ENCODE results near the gene TNFRSF18.
A peak's percentile ranks its signal among the peaks of the same experiment; 100 is the strongest.

TNFRSF18 gene

DNA sequence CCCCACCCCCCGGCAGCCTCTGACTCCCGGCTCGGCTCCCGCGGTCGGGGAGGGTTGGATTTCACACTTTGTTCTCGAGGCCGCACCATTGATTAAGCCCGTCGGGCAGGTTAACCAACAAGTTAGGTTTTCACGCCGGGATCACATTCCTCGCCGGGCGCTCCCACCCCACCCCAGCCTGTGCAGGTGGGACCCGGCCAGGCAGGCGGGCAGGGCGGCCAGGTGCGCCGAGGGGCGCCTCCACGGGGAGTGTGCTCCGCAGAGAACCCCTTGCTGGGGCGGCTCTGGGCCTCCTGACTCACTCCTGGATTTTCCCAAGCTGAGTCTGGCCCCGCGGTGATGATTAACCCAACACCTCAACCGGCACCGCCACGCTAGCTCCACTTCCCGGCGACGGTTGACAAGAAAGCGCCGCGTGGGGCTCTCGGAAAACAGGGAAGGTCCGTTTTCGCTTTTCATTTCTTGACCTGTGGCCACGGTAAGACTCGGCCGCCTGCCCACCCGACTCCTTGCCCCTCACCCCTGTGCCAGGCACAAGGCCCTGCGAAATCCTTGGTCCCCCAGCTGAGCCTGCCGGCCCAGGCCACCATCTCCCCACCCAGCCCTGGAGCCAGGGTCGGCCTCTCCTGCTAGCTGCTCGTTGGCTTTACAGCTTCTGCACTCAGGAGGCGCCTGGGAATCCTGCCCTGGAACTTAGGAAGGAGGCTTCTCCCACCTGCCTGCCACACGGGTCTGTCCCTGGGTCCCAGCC, 41.5 kb downstream of the TNFRSF18 start:
- no peak for DNase-seq (ENCODE audit: low read depth)

GRCh38 chr1:1164361-1164700, 42.1 kb downstream of the TNFRSF18 start:
- DNase-seq (ENCODE audit: low read depth) = no peak

DNA sequence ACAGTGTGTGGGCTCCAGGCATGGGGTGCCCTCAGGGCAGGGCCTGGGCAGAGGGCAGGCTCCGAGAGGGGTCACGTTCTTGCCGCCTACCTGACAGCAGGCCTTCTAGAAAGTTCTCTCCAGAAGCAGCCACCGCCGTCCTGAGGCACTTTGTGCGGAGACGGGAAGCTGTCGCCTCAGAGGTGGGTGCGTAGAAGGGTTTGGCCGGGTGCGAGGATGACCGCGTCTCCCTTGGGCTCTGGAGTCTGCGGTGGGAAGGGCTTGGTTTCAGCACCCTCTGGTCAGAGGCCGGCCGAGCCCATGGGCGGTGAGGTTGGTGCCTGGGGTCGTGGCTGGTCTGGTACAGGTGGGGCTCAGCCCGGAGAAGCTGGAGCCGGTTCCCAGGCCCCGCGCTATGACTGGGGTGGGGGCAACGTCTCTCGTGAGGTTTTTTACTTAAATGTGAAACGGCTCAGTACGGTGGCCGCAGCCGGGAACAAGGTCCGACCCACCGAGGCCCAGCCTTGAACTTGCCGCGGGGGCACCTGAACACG, 42.8 kb downstream of the TNFRSF18 start:
- DNase-seq (ENCODE audit: low read depth) = no peak

DNA sequence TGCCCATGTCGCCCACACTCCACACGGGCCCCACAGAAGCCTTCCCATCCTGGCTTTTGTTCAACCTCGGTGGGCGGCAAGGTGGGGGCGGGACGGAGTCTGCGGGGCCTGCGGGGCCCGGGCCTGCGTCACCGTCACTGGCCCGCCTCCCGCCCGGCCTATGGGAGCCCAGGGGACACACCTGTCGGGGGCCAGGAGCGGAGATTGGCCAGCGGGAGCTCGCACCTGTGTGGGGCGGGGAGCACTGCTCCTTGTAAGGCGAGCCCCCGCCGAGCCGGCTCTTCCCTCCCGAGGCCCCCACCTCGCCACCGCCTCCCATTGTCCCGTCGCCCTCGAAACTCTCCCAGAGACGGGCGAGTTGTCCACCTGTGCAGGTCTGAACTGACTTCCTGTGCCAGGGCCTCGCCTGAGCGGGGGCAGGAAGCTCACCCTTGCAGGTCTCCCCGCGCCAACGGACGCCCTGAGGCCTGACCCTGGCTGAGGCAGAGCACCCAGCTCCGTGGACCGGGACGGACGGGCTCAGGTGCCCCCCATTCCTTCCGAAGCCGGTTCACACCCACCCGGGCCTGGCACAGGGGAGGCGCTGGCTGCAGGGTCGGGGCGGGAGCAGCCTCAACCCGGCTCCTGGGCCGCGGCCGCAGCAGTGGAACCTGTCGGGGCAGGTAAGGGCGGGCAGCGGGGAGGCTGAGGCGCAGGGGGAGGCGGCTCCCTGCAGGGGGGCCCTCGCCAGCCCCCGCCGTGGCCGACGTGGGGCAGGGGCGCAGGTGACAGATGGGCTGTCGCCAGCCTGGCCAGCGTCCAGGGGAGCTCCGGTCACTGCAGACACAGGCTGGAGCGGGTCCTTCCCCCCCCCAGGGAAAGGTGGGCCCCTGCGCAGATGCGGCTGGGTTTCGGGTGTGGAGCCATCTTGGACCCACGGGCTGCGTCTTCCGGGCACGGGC, 43.5 kb downstream of the TNFRSF18 start:
- no peak for DNase-seq (ENCODE audit: low read depth)

DNA sequence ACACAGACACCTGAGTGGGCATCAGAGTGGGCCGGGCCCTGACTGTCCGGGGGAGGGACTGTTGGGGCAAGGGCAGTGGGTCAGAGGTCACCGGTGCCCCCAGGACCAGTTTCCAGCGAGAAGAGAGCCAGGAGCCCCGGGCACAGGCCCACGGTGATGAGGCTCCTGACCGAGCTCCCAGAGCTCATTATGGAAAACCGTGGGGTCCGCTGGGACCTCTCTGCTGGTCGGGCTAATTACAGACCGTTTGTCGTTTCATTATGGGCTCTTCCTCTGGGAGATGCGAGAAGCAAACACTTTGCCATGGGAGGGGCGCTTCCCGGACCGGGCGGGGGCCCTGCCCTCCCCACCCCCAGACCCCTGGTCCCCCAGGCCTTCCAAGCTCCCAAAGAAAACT, 44.7 kb downstream of the TNFRSF18 start:
- DNase-seq (ENCODE audit: low read depth) = no peak

GRCh38 chr1:1161078-1161682, 45.2 kb downstream of the TNFRSF18 start:
- DNase-seq (ENCODE audit: low read depth) = no peak

- DNase-seq (ENCODE audit: low read depth) = no peak
These were observed 46.0 kb downstream of the TNFRSF18 start for GRCh38 chr1:1160281-1160930.

DNA sequence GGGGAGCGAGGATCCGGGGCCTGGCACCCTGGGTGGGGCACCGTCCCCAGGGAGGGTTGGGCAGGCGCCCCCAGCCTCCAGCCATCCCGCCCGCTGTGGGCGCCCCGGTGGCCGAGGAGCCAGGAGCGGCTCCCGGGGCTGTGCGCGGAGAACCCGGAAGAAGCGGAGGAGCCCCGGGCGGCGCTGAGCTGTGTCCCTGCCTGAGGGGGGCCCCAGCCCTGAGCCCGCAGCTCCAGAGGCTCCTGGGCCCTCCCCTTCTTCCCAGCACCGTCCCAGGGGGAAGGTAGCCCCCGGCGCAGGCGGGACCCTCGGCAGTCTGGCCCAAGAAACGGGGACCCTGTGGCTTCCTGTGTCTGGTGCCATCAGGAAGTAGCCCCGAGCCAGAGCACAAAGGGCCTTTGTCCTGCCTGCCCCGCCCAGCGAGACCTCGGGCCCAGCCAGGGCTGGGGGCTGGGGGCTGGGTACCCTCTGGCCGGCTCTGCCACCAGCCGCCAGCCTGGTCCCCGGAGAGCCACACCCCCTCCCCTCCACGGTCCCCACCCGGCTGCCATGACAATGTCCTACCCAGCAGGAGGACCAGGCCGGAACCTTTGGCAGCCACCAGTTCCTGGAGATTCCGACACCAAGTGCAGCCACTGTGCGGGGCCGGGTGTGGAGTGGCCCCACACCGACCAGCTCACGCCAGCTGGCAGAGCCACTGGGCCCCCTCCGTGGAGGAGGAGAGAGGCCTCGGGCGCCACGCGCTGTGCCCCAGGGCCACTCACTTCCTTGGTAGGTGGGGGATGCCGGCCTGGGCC, 48.3 kb downstream of the TNFRSF18 start:
- peak; percentile 26 for DNase-seq (ENCODE audit: low read depth)

DNA sequence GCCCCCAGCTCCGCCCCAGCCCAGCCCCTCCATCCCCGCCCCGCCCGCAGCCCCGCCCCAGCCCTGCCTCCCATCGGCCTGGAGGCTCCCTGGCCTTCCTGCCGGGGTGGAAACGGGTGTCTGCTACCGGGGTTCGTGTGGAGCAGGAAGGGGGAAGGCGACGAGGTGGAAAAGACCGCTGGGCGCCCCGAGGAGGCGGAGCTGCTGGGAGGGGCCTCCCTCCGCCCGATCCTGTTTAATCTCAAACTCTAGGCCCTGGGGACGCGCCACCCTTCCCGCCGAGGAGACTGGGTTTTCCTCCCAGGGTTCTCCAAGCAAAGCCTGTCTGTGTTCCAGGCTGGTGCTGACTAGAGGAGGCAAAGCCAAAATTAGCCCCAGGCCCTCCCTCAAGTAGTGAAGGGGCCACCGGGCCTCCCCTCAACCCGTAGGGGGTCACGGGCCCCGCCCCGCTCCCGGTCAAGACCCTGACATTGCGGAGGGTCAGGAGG, 48.9 kb downstream of the TNFRSF18 start:
- peak; percentile 85 for DNase-seq (ENCODE audit: low read depth)

DNA sequence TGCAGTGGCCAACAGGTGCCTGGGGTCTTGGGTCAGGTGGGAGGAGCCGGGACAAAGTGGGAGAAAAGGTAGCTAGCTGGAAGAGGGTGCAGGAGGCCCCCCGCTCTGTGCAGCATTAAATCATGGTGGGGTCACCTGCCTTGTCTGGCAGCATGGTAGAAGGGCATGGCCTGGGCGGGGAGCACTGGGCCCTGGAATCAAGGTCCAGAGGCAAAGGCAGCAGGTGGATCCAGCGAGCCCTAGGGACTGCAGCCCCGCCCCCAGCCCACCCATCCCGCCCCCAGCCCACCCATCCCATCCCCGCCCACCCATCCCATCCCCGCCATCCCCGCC, 49.4 kb downstream of the TNFRSF18 start:
- DNase-seq (ENCODE audit: low read depth) = no peak

DNA sequence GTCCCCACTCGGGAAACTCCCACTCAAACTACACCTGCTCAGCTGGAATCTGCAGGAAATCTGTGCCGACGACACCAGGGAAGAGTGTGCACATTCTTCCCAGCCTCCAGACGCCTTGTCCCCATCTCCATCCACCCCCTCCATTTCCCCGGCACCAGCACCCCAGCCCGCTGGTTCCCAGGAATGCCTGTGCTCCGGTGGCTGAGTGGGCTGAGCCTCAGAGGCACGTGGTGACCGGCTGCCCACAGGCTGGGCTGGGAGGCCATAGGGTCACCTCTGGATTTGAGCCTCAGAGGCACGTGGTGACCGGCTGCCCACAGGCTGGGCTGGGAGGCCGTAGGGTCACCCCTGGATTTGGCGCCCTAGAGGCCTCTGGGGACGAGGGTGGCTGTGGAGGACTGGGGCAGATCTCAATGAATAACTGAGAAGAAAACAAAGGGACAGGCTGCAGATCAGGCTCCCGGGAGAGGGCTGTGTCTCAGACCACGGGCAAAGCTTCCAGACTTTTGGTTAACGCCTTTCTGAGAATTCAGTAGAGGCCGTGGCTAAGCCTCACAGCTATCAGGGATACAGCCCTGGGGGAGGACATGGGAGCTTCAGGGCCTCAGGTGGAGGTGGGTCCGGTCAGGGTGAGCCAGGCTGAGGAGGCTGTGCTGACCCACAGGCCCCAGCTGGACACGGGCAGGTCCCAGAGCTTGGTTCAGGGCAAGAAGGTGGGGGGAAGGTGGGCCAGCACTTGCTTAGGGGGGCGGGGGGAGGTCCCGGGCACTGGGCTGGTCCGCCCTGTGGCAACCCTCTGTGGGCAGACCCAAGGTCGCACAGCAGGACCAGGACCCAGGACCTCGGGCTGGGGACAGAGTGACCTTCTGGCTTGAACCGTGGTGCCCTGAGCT, 50.0 kb downstream of the TNFRSF18 start:
- no peak for DNase-seq (ENCODE audit: low read depth)

GRCh38 chr1:1155258-1155657, 51.1 kb downstream of the TNFRSF18 start:
- no peak for DNase-seq (ENCODE audit: low read depth)

DNA sequence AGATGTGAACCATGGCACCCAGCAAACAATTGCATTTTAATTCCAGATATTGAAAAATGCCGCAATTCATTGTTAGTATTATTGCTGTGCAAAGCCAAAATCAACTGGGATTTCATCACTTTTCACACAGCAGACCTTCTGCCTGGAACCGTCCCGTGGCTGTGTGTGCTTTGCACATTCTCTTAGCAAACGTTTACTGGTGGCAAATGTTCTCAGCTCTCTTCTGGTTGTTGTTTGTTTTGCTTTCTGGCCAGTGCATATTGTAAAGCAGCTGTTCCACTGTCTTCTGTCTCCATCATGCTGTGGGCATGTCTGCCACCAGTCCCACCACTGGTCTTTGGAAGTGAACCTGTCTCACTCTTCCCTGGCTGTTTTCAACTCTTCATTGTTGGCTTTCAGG, 52.5 kb downstream of the TNFRSF18 start:
- DNase-seq (ENCODE audit: low read depth) = no peak

Measured in ELR (cell line).